GM21390 (cell line): ENCODE data around the gene DLG5.

ENCODE experiments used
- ATAC-seq: cut with Tn5 transposase; IDR thresholded peaks from one replicate; pipeline ENCODE4 v1.9.1; 2021; ENCODE audit not compliant: unreplicated experiment

The DLG5 gene

DNA sequence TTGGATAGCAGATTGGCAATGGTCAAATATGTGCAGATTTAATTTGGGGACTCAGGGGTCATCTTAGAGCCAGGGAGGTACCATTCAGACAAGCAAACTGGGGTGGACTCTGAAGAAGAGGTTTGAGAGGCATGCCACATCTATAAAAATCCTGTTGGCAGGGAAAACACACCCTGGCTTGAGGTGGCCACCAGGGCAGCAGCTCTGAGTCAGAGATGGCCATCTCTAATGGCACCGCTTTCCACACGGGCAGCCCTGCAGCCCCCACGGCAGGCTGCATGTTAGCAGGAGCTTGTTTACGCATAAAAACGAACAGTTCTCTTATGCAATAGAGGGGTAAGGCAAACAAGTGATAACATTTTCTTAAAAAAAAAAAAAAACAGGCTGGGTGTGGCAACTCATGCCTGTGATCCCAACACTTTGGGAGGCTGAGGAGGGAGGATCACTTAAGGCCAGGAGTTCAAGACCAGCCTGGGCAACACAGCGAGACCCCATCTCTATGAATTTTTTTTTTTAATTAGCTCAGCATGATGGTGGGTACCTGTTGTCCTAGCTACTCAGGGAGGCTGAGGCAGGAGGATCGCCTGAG is 14.9 kb downstream of the DLG5 start:
- no peak for ATAC-seq

DNA sequence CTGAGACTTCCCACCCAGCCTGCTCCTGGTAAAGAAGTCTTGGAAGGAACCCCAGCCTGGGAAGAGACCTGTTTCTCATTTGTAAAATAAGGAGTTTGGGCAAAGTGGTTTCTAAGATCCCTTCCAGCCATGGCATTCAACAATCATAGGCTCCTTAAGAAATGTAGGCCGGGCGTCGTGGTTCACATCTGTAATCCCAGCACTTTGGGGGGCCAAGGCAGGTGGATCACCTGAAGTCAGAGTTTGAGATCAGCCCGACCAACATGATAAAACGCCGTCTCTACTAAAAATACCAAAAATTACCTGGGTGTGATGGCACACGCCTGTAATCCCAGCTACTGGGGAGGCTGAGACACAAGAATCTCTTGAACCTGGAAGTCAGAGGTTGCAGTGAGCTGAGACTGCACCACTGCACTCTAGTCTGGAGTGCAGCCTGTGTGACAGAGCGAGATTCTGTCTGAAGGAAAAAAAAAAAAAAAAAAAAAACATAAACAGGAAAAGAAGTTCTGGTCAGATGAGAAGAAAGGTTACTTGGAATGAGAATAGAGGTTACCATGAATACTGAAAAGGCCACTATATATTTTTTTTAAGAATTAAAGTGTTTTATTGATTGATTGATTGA is 15.9 kb downstream of the DLG5 start:
- no peak for ATAC-seq

DNA sequence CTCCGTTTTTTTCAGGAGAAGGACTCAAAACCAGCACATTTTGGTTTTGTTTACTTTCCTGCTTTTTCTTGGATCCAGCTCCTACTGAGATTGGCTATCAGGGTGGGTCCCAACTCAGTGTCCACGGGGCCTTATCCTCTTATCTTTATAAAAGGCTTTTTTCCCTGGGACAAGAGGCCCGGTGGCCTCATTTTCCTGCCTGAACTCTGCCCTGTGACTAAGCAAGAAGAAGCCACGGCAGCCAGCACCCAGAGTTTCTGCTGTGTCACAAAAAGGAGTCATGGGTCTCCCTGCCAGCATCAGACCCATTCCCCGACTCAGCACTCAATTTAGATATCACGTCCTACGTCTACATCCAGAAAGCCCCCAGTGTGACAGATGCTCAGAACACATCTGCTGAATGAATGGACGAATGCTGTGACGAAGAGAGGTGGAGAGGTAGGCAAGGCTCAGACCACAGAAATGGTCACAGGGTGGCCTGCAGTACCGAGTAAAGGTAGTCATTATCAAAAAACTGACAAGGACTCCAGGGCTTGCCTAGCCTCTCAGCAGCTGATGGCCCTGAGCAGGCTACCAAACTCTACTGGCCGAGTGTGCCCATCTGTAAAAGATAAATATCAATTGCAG is 16.7 kb downstream of the DLG5 start:
- ATAC-seq, result no peak

GRCh38 chr10:77909021-77909748 is 17.4 kb downstream of the DLG5 start:
- ATAC-seq, result no peak

DNA sequence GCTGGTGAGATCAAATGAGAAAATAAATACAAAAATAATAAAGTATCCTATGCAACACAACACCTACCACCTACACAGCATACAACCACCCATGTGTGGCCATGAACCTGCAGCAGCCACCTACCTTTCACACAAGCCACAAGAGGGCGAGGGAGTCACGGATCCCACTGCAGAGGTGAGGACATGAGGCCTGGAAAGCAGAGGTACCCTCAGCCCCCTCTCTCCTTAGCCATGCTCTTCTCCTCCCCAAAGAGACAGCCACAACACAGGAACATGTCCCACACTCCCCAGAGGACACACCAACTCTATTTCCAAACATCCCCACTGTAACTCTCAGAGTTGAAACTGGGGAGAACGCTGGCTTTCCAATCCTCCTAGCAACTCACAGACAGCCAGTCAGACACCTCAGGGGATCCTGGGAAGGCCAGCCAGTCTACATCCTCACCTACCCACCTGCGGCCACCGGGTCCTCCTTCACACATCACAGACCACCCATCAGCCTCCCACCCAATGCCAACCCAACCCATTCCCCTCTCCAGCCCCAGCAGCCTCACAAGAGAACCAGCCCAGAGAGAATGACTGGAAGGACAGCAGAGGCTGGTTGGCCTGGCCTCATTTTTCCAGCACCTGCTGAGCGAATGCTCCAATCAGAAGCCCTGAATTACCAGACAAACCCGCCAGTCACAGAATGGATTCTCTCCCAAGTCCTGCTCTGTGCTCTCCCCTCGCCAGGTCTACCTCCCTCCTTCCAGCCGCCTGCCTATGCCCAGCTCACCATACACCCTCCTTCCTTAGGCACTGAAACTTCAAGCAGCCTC is 18.4 kb downstream of the DLG5 start:
- no peak for ATAC-seq

GRCh38 chr10:77907462-77907861 is 19.1 kb downstream of the DLG5 start:
- ATAC-seq, result no peak

DNA sequence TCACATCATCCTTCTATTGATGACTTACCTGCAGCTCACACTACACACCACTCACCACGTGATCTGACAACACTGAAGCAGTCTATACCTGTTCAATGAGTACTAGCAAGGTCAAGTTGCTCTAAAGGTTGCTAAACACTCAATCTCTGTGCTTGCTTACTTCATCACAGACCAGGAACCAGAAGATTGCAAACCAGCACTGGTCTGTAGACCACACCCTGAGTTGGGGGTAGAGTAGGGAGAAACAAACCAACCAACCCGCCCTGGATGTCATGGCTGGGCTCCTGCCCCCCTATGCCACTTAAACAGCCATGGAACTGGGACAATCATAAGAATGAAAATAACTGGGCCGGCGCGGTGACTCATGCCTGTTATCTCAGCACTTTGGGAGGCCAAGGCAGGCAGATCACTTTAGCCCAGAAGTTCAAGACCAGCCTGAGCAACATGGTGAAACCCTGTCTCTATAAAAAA is 19.6 kb downstream of the DLG5 start:
- ATAC-seq, result no peak

- no peak for ATAC-seq
These were observed 20.8 kb downstream of the DLG5 start for GRCh38 chr10:77905781-77906180.

GRCh38 chr10:77905086-77905748 is 21.3 kb downstream of the DLG5 start:
- ATAC-seq, result no peak

DNA sequence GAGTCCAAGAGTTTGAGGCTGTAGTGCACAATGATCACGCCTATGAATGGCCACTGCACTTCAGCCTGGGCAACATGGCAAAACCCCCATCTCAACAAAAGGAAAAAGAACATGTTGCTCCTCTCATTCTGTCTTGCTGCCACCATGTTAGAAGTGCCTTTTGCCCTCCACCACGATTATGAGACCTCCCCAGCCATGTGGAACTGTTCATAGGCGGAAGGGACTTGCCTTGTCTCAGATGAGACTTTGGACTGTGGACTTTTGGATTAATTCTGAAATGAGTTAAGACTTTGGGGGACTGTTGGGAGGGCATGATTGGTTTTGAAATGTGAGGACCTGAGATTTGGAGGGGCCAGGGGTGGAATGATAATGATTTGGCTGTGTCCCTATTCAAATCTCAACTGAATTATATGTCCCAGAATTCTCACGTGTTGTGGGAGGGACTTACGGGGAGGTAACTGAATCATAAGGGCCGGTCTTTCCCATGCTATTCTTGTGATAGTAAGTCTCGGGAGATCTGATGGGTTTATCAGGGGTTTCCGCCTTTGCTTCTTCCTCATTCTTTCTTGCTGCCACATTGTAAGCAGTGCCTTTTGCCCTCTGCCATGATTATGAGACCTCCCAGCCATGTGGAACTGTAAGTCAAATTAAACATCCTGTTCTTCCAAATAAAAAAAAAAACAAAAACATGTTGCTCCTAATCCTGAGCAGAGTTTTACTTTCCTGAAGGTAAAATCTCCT is 22.3 kb downstream of the DLG5 start:
- ATAC-seq, result no peak

GRCh38 chr10:77902159-77902558 is 24.4 kb downstream of the DLG5 start:
- ATAC-seq, result no peak

- no peak for ATAC-seq
These were observed 24.8 kb downstream of the DLG5 start for GRCh38 chr10:77901743-77902142.

- ATAC-seq, result no peak
These were observed 26.9 kb downstream of the DLG5 start for GRCh38 chr10:77899690-77900089.

GRCh38 chr10:77899080-77899477 is 27.5 kb downstream of the DLG5 start:
- no peak for ATAC-seq

DNA sequence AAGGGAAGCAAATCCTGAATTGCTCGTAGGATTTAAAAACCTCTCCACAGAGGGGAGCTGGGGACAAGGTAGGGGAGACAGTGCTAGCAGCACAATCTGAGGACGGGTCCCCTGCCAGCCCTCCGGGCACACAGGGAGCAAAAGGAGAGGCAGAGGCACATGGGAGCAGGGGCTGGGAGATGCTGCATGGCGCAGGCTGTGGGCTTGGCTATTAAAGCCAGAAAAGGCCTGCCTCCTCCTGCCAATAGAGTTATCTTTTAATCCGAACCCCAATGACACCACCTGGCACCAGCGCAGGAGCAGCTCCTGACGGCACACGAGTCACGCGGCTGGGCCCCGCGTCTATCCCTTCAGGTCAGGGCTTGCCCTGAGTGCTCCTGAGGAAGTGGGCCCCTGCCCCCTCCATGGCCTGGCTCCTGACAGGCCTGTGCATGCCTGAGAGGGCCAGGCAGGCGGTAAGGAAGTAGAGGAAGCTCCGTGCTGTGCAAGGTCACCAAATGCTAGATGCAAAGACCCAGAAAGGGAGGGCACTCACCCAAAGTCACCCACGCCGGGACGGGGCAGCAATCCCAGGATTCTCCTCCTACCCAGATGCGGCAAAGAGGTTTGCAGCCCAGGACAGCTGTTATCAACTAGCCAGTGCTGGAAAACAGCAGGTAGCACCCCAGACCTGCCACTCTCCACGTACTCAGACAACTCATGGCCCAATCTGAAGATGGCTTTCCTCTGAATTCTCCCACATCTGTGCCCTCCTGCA is 28.1 kb downstream of the DLG5 start:
- no peak for ATAC-seq

DNA sequence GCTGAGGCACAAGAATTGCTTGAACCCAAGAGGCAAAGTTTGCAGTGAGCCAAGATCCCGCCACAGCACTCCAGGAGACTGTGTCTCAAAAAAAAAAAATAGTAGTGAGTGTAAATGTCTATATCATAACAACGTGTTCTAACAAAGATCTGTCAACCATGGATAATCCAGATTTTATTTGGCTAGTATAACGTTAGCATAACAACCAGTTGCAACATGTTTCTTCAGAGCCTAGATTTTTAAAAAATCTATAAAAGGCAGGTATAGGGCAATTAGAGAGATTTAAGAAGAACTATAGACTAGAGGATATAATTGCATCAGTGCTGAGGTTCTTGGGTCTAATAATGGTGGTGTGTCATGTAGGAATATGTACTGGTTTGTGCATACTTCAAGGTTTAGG is 30.5 kb downstream of the DLG5 start:
- no peak for ATAC-seq

- ATAC-seq, result no peak
These were observed 32.5 kb downstream of the DLG5 start for GRCh38 chr10:77894058-77894457.

- no peak for ATAC-seq
These were observed 33.2 kb downstream of the DLG5 start for GRCh38 chr10:77893386-77893785.

GRCh38 chr10:77892761-77893160 is 33.8 kb downstream of the DLG5 start:
- no peak for ATAC-seq
